Activated CD8-positive, alpha-beta T cell treated with anti-CD3 and anti-CD28 coated beads for 36 hours (primary cell): ENCODE measurements around the gene FES. TPM values are rescaled to one million over a fixed set of nuclear protein-coding genes. Genes with fewer than 3 reads are reported as not detected.
A peak's percentile ranks its signal among the peaks of the same experiment; 100 is the strongest.

Experiments used
- ATAC-seq: fragments of 200-7000 bp; cut with Tn5 transposase; one replicate; pipeline ENCODE4 v1.10.0; 2021; ENCODE audit warnings: mild to moderate bottlenecking, moderate library complexity
- CTCF ChIA-PET: fragments of 350-600 bp; sonication (Branson Sonifier 250); formaldehyde crosslinking; loops from one replicate; lab custom pipeline; 2021; ENCODE audit warnings: antibody characterized with exemption; lab: Charles Lee
- POLR2A ChIA-PET: fragments of 350-600 bp; sonication (Branson Sonifier 250); formaldehyde crosslinking; loops from one replicate; lab custom pipeline; 2021; ENCODE audit warnings: antibody characterized with exemption; lab: Charles Lee
- DNase-seq: peaks from one replicate; pipeline ENCODE4 v3.0.0-alpha.2; 2020
- H3K27ac Mint-ChIP-seq: one replicate; pipeline ENCODE4 v1.8.0; 2021; ENCODE audit warnings: mild to moderate bottlenecking, mixed read lengths
- H3K27me3 Mint-ChIP-seq: one replicate; pipeline ENCODE4 v1.8.0; 2021; ENCODE audit warnings: mixed read lengths
- H3K36me3 Mint-ChIP-seq: one replicate; pipeline ENCODE4 v1.8.0; 2021; ENCODE audit warnings: low read depth, mixed read lengths
- H3K4me1 Mint-ChIP-seq: one replicate; pipeline ENCODE4 v1.8.0; 2021; ENCODE audit warnings: low read depth, mixed read lengths
- H3K4me3 Mint-ChIP-seq: one replicate; pipeline ENCODE4 v1.8.0; 2021; ENCODE audit warnings: mild to moderate bottlenecking, moderate library complexity, mixed read lengths
- H3K9me3 Mint-ChIP-seq: one replicate; pipeline ENCODE4 v1.8.0; 2021; ENCODE audit warnings: mixed read lengths
- intact Hi-C: fragments of 100-400 bp; cut with micrococcal nuclease; formaldehyde crosslinking; loops from one replicate; pipeline ENCODE4 v1.10.0; 2022
- total RNA-seq, 2 experiments: library from RNA; stranded (reverse); gene quantifications; one replicate each; pipeline ENCODE4 v1.2.3, GENCODE V29; 2021
- TF ChIP-seq, protein P1 (sequence below): fragments of 200-600 bp; IDR thresholded peaks from one replicate; pipeline ENCODE4 v1.8.0; 2022; ENCODE audit warnings: antibody characterized with exemption, mild to moderate bottlenecking

FES gene
- total RNA-seq, 2 experiments from 2014 or later, result 4.1 to 4.6 TPM

DNA sequence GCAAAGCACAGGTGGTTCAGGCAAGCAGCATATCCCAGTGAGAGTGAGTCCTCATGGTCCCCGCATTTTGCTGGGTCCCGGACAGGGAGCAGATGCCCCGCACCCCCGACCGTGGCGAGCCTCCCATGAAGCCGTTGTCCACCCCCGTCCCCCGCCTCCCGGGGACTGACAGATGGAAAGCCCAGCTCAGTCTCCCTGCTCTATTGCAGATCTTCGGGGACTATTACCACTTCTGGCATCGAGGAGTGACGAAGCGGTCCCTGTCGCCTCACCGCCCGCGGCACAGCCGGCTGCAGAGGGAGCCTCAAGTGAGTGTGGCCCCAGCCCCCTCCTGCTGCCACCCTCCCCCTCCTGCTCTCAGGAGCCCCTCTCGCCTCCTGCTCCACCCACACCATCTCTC is 8.3 kb upstream of the FES start:
- intact Hi-C loops, result no loop called here
- Mint-ChIP-seq H3K4me3 (no peak overlapping the region), H3K9me3 (no peaks in the 10 kb centered on the region), H3K27me3 (no peaks in the 10 kb centered on the region), H3K4me1 (peaks cover 26% of the 10 kb centered on the region), H3K36me3 (peaks cover 53% of the 10 kb centered on the region), H3K27ac (peak overlapping the region; percentile 57)
- DNase-seq, result no peak
- no peak for ATAC-seq
- TF ChIP-seq, protein P1, sequence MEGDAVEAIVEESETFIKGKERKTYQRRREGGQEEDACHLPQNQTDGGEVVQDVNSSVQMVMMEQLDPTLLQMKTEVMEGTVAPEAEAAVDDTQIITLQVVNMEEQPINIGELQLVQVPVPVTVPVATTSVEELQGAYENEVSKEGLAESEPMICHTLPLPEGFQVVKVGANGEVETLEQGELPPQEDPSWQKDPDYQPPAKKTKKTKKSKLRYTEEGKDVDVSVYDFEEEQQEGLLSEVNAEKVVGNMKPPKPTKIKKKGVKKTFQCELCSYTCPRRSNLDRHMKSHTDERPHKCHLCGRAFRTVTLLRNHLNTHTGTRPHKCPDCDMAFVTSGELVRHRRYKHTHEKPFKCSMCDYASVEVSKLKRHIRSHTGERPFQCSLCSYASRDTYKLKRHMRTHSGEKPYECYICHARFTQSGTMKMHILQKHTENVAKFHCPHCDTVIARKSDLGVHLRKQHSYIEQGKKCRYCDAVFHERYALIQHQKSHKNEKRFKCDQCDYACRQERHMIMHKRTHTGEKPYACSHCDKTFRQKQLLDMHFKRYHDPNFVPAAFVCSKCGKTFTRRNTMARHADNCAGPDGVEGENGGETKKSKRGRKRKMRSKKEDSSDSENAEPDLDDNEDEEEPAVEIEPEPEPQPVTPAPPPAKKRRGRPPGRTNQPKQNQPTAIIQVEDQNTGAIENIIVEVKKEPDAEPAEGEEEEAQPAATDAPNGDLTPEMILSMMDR, result no peak
- CTCF ChIA-PET, result interaction anchor here (0.7 to 1.0 kb wide), 2 partner anchors 10 to 228 kb away, joined by 3 read pairs; no protein-coding TSS in a partner anchor
- POLR2A ChIA-PET, result interaction anchor here (0.6 kb wide), 1 partner anchor 67 kb away, joined by 3 read pairs; no protein-coding TSS in a partner anchor

DNA sequence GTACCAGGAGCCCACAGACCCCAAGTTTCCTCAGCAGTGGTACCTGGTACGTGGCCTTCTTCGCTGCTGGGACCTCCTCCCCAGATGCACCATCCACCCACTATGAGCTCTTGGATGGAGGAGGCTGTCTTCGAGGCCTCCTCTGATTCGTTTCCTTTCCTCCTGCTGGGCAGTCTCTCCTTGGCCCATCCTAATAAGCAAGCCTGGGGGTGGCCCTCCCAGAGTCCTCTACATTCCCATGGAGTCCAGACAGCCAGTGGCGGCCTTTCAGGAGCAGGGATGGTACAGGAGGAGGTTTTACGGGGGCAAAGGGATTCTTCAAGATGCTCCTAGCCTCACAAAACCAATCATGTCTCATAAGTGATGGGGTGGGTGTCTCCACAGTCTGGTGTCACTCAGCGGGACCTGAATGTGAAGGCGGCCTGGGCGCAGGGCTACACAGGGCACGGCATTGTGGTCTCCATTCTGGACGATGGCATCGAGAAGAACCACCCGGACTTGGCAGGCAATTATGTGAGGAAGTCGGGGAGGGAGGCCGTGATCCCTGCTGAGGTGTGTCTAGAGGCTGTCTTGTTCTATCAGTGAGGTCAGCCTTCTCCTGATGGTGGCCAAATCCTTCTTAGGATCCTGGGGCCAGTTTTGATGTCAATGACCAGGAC is 7.7 kb upstream of the FES start:
- no peaks in the 10 kb centered on the region for H3K27me3 Mint-ChIP-seq
- peak overlapping the region; percentile 57 for H3K27ac Mint-ChIP-seq
- H3K9me3 Mint-ChIP-seq, result no peaks in the 10 kb centered on the region
- intact Hi-C loops, result no loop called here
- H3K4me1 Mint-ChIP-seq, result peaks cover 26% of the 10 kb centered on the region
- no peak overlapping the region for H3K4me3 Mint-ChIP-seq
- CTCF ChIA-PET, result interaction anchor here (0.7 kb wide), 1 partner anchor 9 kb away, joined by 3 read pairs; no protein-coding TSS in a partner anchor
- ATAC-seq (no peak), DNase-seq (no peak)
- TF ChIP-seq, protein P1, result no peak
- peaks cover 54% of the 10 kb centered on the region for H3K36me3 Mint-ChIP-seq
- POLR2A ChIA-PET, result no interaction called here

DNA sequence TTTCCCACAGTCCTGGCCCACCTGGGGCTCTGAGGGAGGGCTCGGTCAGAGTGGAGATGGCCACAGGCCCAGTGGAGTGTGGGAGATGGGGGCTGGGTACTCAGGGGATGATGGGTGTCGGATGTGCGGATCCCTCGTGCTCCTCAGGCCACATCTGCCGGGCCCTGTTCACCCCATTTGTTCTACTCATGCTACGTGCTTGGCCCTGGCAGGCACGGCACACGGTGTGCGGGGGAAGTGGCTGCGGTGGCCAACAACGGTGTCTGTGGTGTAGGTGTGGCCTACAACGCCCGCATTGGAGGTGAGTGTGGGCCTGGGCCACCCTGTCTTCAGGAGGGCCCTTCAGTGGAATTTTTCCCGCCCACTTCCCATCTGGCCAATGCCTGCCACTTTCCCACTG is 7.0 kb upstream of the FES start:
- TF ChIP-seq, protein P1, result no peak
- Mint-ChIP-seq H3K27ac (no peak overlapping the region), H3K27me3 (no peaks in the 10 kb centered on the region), H3K36me3 (peaks cover 52% of the 10 kb centered on the region), H3K4me1 (peaks cover 25% of the 10 kb centered on the region), H3K9me3 (no peaks in the 10 kb centered on the region), H3K4me3 (no peak overlapping the region)
- intact Hi-C loops, result no loop called here
- ATAC-seq (no peak), DNase-seq (no peak)
- POLR2A ChIA-PET, result no interaction called here
- CTCF ChIA-PET, result interaction anchor here (0.9 kb wide), 1 partner anchor 9 kb away, joined by 3 read pairs; no protein-coding TSS in a partner anchor

DNA sequence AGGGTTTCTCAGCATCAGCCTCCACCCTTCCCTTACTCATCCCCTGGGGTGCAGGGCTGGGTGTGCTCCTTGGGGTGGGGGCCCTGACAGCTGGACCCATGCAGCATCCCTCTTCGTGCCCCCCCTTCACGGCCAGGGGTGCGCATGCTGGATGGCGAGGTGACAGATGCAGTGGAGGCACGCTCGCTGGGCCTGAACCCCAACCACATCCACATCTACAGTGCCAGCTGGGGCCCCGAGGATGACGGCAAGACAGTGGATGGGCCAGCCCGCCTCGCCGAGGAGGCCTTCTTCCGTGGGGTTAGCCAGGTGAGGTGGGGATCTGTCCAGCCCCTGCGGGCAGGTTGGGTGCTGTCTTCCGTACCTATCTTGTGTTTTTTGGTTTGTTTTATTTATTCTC is 6.3 kb upstream of the FES start:
- intact Hi-C loops, result no loop called here
- Mint-ChIP-seq H3K27ac (no peak overlapping the region), H3K9me3 (no peaks in the 10 kb centered on the region), H3K4me1 (peaks cover 18% of the 10 kb centered on the region), H3K27me3 (no peaks in the 10 kb centered on the region), H3K4me3 (no peak overlapping the region), H3K36me3 (peaks cover 47% of the 10 kb centered on the region)
- ChIA-PET POLR2A (no interaction called here), CTCF (interaction anchor here (0.9 kb wide), 1 partner anchor 8 kb away, joined by 3 read pairs; no protein-coding TSS in a partner anchor)
- TF ChIP-seq, protein P1, result no peak
- no peak for DNase-seq
- no peak for ATAC-seq

DNA sequence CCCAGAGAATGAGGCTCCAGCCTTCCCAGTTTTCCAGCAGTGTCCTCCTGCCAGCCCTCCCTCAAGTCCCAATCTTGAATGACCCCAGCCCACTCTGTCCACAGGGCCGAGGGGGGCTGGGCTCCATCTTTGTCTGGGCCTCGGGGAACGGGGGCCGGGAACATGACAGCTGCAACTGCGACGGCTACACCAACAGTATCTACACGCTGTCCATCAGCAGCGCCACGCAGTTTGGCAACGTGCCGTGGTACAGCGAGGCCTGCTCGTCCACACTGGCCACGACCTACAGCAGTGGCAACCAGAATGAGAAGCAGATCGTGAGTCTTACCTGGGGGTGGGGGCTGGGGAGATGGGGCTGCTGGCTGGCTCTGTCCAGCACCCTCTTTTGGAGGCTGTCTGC is 5.6 kb upstream of the FES start:
- H3K9me3 Mint-ChIP-seq, result no peaks in the 10 kb centered on the region
- peaks cover 43% of the 10 kb centered on the region for H3K36me3 Mint-ChIP-seq
- DNase-seq, result peak; percentile 2
- intact Hi-C loops, result no loop called here
- ChIA-PET CTCF (no interaction called here), POLR2A (no interaction called here)
- H3K4me3 Mint-ChIP-seq, result no peak overlapping the region
- TF ChIP-seq, protein P1, result no peak
- no peaks in the 10 kb centered on the region for H3K27me3 Mint-ChIP-seq
- H3K27ac Mint-ChIP-seq, result no peak overlapping the region
- peaks cover 11% of the 10 kb centered on the region for H3K4me1 Mint-ChIP-seq
- no peak for ATAC-seq
